DOHH2 (cell line): ENCODE data around the gene CD93.

Experiments
- EZH2phosphoT487 ChIP-seq: fragments of 200-600 bp; sonication (generic); IDR thresholded peaks from 2 replicates; pipeline ENCODE4 v1.6.1; 2017; ENCODE audit warnings: borderline replicate concordance, mild to moderate bottlenecking, antibody characterized with exemption, low read length, moderate library complexity, mixed read lengths
- TF ChIP-seq, protein P1 (sequence below): fragments of 200-600 bp; sonication (generic); IDR thresholded peaks from one replicate; pipeline ENCODE4 v1.5.1; 2014; ENCODE audit warnings: antibody characterized with exemption, mild to moderate bottlenecking, low read depth, low read length; ENCODE audit not compliant: poor library complexity, severe bottlenecking

- TF ChIP-seq, protein P1, sequence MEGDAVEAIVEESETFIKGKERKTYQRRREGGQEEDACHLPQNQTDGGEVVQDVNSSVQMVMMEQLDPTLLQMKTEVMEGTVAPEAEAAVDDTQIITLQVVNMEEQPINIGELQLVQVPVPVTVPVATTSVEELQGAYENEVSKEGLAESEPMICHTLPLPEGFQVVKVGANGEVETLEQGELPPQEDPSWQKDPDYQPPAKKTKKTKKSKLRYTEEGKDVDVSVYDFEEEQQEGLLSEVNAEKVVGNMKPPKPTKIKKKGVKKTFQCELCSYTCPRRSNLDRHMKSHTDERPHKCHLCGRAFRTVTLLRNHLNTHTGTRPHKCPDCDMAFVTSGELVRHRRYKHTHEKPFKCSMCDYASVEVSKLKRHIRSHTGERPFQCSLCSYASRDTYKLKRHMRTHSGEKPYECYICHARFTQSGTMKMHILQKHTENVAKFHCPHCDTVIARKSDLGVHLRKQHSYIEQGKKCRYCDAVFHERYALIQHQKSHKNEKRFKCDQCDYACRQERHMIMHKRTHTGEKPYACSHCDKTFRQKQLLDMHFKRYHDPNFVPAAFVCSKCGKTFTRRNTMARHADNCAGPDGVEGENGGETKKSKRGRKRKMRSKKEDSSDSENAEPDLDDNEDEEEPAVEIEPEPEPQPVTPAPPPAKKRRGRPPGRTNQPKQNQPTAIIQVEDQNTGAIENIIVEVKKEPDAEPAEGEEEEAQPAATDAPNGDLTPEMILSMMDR = no peak
- no peak for TF ChIP-seq EZH2phosphoT487
These were observed 43.9 kb downstream of the CD93 start for GRCh38 chr20:23042270-23042669.
